Cardiac fibroblast (primary cell): ENCODE data around the gene NOVA2.

Experiments
- DNase-seq, 2 donors: peaks; one replicate each; pipeline versions ENCODE4 v3.0.0 to v3.0.0-alpha.2; 2010; ENCODE audit warnings: low read depth in 2 of 2
- H3K4me3 ChIP-seq, 2 donors: replicated peaks in 1 of 2; 1 replicate in 1 of 2; 2 replicates in 1 of 2; pipeline ENCODE4 v1.5.1; 2011; ENCODE audit warnings: low read depth in 2 of 2, low read length in 2 of 2, mild to moderate bottlenecking in 2 of 2, moderate library complexity in 1 of 2
- CTCF ChIP-seq: IDR thresholded peaks from one replicate; pipeline ENCODE4 v1.5.1; 2011; ENCODE audit warnings: low read depth, mild to moderate bottlenecking, low read length, inconsistent platforms

NOVA2 gene

GRCh38 chr19:46014941-46015686 lies 41.4 kb upstream of the NOVA2 start:
- peak in 1 of 2 donors; percentile 48 for DNase-seq
- H3K4me3 ChIP-seq = peak overlapping the region in 1 of 2 donors; percentile 23
- TF ChIP-seq CTCF = no peak

GRCh38 chr19:46014534-46014933 lies 40.9 kb upstream of the NOVA2 start:
- no peak for TF ChIP-seq CTCF
- H3K4me3 ChIP-seq = no peak overlapping the region
- DNase-seq = no peak

- no peak overlapping the region for H3K4me3 ChIP-seq
- peak; percentile 81 to 82 for DNase-seq
- TF ChIP-seq CTCF = peak; percentile 78
These were observed 36.2 kb upstream of the NOVA2 start for GRCh38 chr19:46009530-46010510.

- DNase-seq = no peak
- H3K4me3 ChIP-seq = no peak overlapping the region
- no peak for TF ChIP-seq CTCF
These were observed 32.7 kb upstream of the NOVA2 start for GRCh38 chr19:46006411-46006810.

- no peak overlapping the region for H3K4me3 ChIP-seq
- TF ChIP-seq CTCF = no peak
- DNase-seq = no peak
These were observed 29.1 kb upstream of the NOVA2 start for GRCh38 chr19:46002678-46003275.

- no peak for TF ChIP-seq CTCF
- H3K4me3 ChIP-seq = peak overlapping the region in 1 of 2 donors; percentile 17
- no peak for DNase-seq
These were observed 27.0 kb upstream of the NOVA2 start for GRCh38 chr19:46000491-46001246.
